ENCODE results near the gene GPR3. TPM values are rescaled to one million over a fixed set of nuclear protein-coding genes. Genes with fewer than 3 reads are reported as not detected.
"Not testable (repeated sequence)": the region's sequence is repeated elsewhere in the genome, so short reads cannot be mapped to it uniquely, and the experiment has no call there.

Gene GPR3
- total RNA-seq, 2 donors from 2014 or later: not detected

- DNase-seq; intact Hi-C loops (cut with DNase I, micrococcal nuclease); ATAC-seq: not testable (repeated sequence)
These were observed 14.4 kb downstream of the GPR3 start for GRCh38 chr1:27406791-27407190.

- ATAC-seq (no peak), DNase-seq (no peak)
- intact Hi-C loops (cut with DNase I, micrococcal nuclease): no loop called here
These were observed 15.7 kb downstream of the GPR3 start for GRCh38 chr1:27408151-27408550.

- ATAC-seq: no peak
- DNase-seq: no peak
- intact Hi-C loops (cut with DNase I, micrococcal nuclease): no loop called here
These were observed 17.2 kb downstream of the GPR3 start for GRCh38 chr1:27409669-27410068.

DNA sequence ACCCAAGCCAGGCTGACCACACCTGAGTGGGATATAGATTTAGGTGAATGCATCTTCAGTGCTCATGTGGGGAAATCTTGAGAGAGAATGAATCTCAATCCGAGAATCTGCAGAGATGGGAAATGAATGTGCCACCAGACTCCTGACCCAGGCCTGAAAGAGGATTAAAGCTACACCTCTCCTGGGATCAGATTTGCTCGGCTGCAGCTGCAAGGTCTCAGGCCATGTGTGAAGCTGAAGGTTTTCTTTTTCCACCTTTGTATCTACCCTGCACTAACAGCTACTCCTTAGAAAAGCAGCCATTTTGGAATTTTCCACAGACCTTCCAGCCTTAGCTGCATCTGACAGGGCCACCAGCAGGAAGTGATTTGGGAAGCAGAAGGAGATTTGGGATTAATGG, 18.3 kb downstream of the GPR3 start:
- ATAC-seq: no peak
- intact Hi-C loops (cut with DNase I, micrococcal nuclease): no loop called here
- DNase-seq: no peak

DNA sequence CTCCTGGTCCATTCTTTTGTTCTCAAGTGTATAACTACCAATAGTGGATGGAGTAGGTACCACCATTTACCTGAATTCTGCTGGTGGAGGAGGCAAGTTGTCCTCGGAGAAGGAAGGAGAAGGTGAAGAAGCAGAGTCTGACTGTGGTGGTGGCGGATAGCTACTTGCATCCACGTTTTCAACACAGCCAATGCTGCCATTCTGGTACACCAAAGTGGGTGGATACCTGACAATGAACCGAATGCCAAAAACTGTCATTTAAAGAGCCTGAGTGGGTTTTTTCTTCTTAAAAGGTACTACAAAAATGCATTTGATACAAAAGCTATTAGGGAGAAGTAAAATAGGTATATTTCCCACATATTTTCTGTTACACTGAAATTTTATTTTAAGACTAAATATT, 20.1 kb downstream of the GPR3 start:
- intact Hi-C loops (cut with DNase I, micrococcal nuclease): no loop called here
- no peak for ATAC-seq
- DNase-seq: no peak

GRCh38 chr1:27413004-27413403, 20.6 kb downstream of the GPR3 start:
- ATAC-seq (no peak), DNase-seq (no peak)
- intact Hi-C loops (cut with DNase I, micrococcal nuclease): no loop called here

DNA sequence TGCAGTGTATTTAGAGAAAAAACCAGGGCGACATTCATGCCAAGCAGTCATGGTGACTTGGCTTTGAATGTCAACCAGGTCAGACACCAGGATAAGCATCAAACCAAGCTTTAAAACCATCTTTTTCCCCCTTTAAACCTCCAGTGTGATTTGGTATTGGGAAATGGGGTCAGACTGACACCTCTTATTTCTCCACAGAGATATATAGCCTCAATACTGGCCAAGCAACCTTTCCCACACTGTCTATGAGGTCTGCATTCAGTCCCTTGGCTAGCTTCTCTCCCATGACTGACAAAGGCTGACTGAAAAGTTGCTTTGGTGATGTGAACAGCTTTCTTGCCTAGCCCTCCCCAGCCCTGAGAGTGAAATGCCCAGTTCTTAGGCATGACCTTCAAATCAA, 21.7 kb downstream of the GPR3 start:
- intact Hi-C loops (cut with DNase I, micrococcal nuclease): no loop called here
- DNase-seq: no peak
- no peak for ATAC-seq

DNA sequence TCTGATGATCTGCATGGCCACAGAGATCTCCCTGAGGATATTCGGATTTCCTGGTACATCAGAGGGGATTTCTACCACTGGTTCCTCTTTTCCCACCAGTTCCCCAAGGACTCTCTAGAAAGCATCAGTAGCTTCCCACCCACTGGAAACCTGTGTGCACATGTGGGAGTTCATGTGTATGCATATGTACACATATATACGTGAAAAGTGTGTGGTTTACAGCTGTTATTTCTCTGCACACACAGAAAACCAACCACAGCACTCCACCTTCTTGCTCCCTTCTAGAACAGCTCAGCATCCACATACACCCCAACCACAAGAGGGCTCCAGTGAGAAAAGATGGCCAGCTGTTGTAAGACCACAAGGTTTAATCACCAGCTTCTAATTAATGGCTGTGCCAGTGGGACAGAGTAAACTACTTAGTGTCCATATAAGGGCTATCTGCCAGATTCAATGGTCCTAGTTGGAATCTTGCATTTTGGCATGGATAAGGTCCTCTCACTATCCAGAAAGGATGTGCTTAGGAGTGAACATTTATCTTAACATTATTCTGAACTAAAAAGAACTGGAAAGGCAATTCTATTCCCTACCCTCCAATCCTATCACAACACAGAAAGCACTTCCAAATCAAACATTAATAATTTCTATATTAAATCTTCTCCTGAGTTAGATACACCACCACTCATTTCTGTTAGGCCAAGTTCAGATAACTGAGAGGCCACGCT, 24.1 kb downstream of the GPR3 start:
- intact Hi-C loops (cut with DNase I, micrococcal nuclease): no loop called here
- DNase-seq: peak in 1 of 2 donors; percentile 56
- peak; percentile 69 for ATAC-seq

DNA sequence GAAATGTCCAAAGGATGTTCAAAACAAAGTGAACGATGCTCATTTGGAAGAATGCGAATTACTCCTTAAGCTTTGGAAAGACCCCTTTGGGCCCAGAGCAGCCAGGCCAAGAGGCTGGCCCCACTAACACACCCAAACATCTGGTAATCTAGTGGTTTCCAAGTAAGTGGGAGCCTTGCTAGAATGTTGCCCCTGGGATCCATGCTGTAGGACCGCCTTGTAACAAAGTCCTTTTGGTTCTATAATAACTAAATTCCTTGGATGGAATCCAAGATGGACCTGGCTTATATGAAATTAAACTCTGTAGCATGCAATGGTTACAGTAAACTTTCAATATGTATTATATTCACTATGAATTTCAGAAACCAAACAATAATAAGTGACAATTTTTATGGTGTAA, 25.3 kb downstream of the GPR3 start:
- ATAC-seq (no peak), DNase-seq (no peak)
- intact Hi-C loops (cut with DNase I, micrococcal nuclease): no loop called here

GRCh38 chr1:27418326-27419185, 26.1 kb downstream of the GPR3 start:
- intact Hi-C loops (cut with DNase I, micrococcal nuclease): no loop called here
- peak in 1 of 2 donors; percentile 81 for DNase-seq
- ATAC-seq: peak; percentile 53

- DNase-seq (no peak), ATAC-seq (no peak)
- intact Hi-C loops (cut with DNase I, micrococcal nuclease): no loop called here
These were observed 31.3 kb downstream of the GPR3 start for GRCh38 chr1:27423709-27424108.

DNA sequence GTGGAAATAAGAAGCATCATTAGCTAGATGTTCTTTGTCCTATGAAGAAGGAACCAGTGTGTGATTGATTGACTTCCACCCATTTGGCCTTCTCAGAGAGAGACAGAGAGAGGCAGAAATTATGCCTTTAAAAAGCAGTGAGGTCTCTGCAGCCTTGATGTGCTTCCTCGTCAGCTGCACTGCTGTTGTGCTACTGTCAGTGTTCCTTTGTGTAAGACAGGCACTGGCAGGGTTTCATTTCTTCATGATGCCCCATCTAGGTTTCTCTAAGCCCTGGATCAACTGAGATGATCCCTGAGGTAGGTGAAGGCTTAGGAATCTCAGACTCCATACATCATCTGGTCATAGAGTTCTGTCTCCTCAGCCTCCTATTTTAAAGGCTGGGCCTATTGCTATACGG, 34.9 kb downstream of the GPR3 start:
- intact Hi-C loops (cut with DNase I, micrococcal nuclease): no loop called here
- no peak for DNase-seq
- ATAC-seq: no peak

DNA sequence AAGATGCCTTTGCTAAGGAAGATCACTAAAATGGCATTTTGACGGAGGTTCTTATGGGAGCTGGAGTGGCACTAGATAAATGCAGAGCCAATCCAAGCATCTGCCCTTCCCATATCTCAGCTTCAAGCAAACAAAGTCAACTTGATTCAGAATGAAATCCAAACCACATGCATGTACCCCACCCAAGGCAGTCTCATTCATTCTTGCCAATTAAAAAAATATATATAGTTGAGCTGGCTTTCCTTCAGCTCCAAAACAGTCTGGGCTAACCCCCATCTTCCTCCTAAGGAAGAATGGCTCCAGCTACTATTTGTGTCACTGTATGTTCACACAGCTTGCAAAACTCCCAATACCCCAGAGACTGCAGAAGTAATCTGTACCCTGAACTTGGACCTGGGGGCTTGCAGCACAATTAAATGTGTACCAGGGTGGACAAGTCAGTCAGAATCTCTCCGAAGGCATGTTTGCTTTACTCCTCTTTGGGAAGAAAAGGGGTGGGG, 35.4 kb downstream of the GPR3 start:
- DNase-seq (no peak), ATAC-seq (no peak)
- intact Hi-C loops (cut with DNase I, micrococcal nuclease): no loop called here

GRCh38 chr1:27428316-27429028, 36.0 kb downstream of the GPR3 start:
- ATAC-seq (no peak), DNase-seq (no peak)
- intact Hi-C loops (cut with DNase I, micrococcal nuclease): no loop called here

- no peak for ATAC-seq
- intact Hi-C loops (cut with DNase I, micrococcal nuclease): no loop called here
- DNase-seq: no peak
These were observed 36.6 kb downstream of the GPR3 start for GRCh38 chr1:27429029-27429425.

- no peak for ATAC-seq
- intact Hi-C loops (cut with DNase I, micrococcal nuclease): loop anchor here in 1 of 2 donors (10.0 kb wide), 1 partner anchor 54 kb away; no protein-coding TSS in a partner anchor
- DNase-seq: no peak
These were observed 38.6 kb downstream of the GPR3 start for GRCh38 chr1:27430903-27431600.

DNA sequence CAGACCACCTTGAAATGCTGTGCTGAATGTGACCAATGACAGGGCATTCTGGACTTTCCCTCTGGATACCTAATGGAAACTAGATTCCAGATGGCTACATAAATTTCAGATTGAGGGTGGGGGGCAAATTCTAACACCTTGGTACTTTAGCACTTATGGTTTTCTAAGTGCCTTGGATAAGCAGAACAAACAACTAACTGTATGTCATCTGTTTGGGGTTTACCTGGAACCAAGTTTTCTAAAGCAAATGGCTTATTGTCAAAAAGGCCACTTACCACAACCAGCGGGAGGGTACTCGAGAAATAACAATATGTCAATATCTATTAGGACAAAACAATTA, 39.1 kb downstream of the GPR3 start:
- DNase-seq (no peak), ATAC-seq (no peak)
- intact Hi-C loops (cut with DNase I, micrococcal nuclease): loop anchor here in 1 of 2 donors (10.0 kb wide), 1 partner anchor 53 kb away; no protein-coding TSS in a partner anchor

- intact Hi-C loops (cut with DNase I, micrococcal nuclease): loop anchor here in 1 of 2 donors (10.0 kb wide), 1 partner anchor 52 kb away; no protein-coding TSS in a partner anchor
- not testable (repeated sequence) for DNase-seq, ATAC-seq
These were observed 40.3 kb downstream of the GPR3 start for GRCh38 chr1:27432725-27433124.

- DNase-seq (no peak), ATAC-seq (no peak)
- intact Hi-C loops (cut with DNase I, micrococcal nuclease): loop anchor here in 1 of 2 donors (10.0 kb wide), 1 partner anchor 51 kb away; no protein-coding TSS in a partner anchor
These were observed 41.3 kb downstream of the GPR3 start for GRCh38 chr1:27433706-27434105.

Measured in left colon (tissue), 2 donors.